Lung (tissue), 12 donors: ENCODE results near the gene PEAR1. TPM values are rescaled to one million over a fixed set of nuclear protein-coding genes. Genes with fewer than 3 reads are reported as not detected.

ENCODE experiments used
- ATAC-seq: fragments of 200-7000 bp; cut with Tn5 transposase; one replicate; pipeline ENCODE4 v1.9.1; 2020; ENCODE audit warnings: moderate number of reproducible peaks; ENCODE audit not compliant: insufficient read depth, low FRiP score
- DNase-seq, 3 donors: peaks; one replicate each; pipeline ENCODE4 v3.0.0-alpha.2; 2013 to 2017
- H3K27ac ChIP-seq, 2 donors: one replicate each; pipeline ENCODE4 v1.5.1; 2013; ENCODE audit warnings: mild to moderate bottlenecking in 2 of 2, moderate library complexity in 2 of 2, control low read depth in 1 of 2, inconsistent platforms in 1 of 2, low read depth in 1 of 2, low read length in 1 of 2
- H3K27me3 ChIP-seq, 3 donors: one replicate each; pipeline ENCODE4 v1.5.1; 2013; ENCODE audit warnings: low read length in 2 of 3; ENCODE audit not compliant: control insufficient read depth in 3 of 3, insufficient read depth in 3 of 3
- H3K36me3 ChIP-seq, 4 donors: one replicate each; pipeline ENCODE4 v1.5.1; 2013; ENCODE audit warnings: low read length in 4 of 4, mild to moderate bottlenecking in 1 of 4, moderate library complexity in 1 of 4; ENCODE audit not compliant: control insufficient read depth in 4 of 4, insufficient read depth in 4 of 4
- H3K4me1 ChIP-seq, 5 donors: one replicate each; pipeline ENCODE4 v1.5.1; 2013; ENCODE audit warnings: low read length in 5 of 5, mild to moderate bottlenecking in 2 of 5, moderate library complexity in 1 of 5; ENCODE audit not compliant: control insufficient read depth in 5 of 5, insufficient read depth in 5 of 5
- H3K4me3 ChIP-seq: one replicate; pipeline ENCODE4 v1.5.1; 2013; ENCODE audit warnings: mild to moderate bottlenecking, control low read depth, moderate library complexity
- H3K9ac ChIP-seq, 2 donors: one replicate each; pipeline ENCODE4 v1.5.1; 2013; ENCODE audit warnings: low read length in 2 of 2, control low read depth in 1 of 2; ENCODE audit not compliant: insufficient read depth in 1 of 2
- H3K9me3 ChIP-seq, 4 donors: one replicate each; pipeline ENCODE4 v1.5.1; 2013; ENCODE audit warnings: low read length in 3 of 4, mild to moderate bottlenecking in 1 of 4, moderate library complexity in 1 of 4; ENCODE audit not compliant: control insufficient read depth in 4 of 4, insufficient read depth in 3 of 4
- WGBS, 2 donors: extraction: QIAGEN DNeasy Blood & Tissue Kit; methylation state at CpG; one replicate each; pipeline ENCODE4 v1.1.7; 2013; 5-methylcytosine and 5-hydroxymethylcytosine counted together
- polyA plus RNA-seq, 2 donors: library from polyadenylated mRNA; stranded (reverse); fragments of 200-250 nt; gene quantifications; one replicate each; pipeline ENCODE4 v1.2.1, GENCODE V29; 2013
- total RNA-seq, 2 donors: library from RNA; depleted of rRNA in 1 of 2; stranded (reverse); fragments of >200 nt in 1 of 2; gene quantifications; one replicate each; pipeline ENCODE4 v1.2.1, GENCODE V29; 2014 to 2021
- TF ChIP-seq, protein P1 (sequence below): IDR thresholded peaks from 2 replicates; pipeline ENCODE4 v1.5.1; 2012; ENCODE audit warnings: mild to moderate bottlenecking; ENCODE audit errors: control extremely low read depth, extremely low read depth
- donor health status: control.
- donor health status: control.
- donor health status: Bipolar disorder and iron deficiency.
- donor health status: healthy.
- donor health status: DM: yes; HTN: yes; CAD: no.

PEAR1 gene
- total and polyA plus RNA-seq, 4 donors, result 7.6 to 15.3 (median 12.9) TPM

GRCh38 chr1:156914440-156914856 is 20.9 kb downstream of the PEAR1 start:
- TF ChIP-seq, protein P1, sequence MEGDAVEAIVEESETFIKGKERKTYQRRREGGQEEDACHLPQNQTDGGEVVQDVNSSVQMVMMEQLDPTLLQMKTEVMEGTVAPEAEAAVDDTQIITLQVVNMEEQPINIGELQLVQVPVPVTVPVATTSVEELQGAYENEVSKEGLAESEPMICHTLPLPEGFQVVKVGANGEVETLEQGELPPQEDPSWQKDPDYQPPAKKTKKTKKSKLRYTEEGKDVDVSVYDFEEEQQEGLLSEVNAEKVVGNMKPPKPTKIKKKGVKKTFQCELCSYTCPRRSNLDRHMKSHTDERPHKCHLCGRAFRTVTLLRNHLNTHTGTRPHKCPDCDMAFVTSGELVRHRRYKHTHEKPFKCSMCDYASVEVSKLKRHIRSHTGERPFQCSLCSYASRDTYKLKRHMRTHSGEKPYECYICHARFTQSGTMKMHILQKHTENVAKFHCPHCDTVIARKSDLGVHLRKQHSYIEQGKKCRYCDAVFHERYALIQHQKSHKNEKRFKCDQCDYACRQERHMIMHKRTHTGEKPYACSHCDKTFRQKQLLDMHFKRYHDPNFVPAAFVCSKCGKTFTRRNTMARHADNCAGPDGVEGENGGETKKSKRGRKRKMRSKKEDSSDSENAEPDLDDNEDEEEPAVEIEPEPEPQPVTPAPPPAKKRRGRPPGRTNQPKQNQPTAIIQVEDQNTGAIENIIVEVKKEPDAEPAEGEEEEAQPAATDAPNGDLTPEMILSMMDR, result no peak

DNA sequence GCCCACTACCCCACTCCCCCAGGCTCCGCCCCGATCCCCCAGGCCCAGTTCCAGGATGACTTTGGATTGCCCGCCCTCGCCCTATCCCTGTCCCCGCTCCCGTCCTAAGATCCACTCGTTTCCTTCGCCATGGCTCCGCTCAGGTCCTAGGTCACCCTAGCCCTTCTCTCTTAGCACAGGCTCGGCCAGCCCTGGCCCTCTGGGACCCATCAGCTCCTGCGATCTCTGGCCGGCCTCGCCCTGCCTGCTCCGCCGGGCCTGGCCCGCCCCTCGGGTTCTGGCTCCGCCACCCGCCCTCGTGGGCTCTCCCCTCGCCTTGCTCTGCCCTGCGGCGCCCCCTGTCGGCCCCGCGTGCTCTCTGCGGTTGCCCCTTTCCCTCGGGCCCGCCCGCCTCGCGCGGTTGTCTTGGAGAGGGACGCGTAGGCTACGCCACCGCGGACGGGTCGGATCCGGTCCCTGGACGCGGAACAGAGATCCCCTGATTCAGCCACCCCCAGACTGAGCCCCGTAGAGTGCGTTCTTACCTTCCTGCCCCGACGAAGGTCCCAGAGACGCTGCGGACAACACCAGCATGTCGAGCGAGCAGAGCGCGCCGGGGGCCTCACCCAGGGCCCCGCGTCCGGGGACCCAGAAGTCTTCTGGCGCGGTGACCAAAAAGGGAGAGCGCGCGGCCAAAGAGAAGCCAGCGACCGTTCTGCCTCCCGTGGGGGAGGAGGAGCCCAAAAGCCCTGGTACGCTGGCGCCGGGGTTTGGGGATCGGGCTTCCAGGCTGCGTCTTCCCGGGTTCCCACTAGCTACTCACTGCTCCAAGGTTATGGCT is 26.9 kb downstream of the PEAR1 start, which contains the start of gene LRRC71:
LRRC71 (plus strand) TSS at position 400 of the 820 bp plus-strand sequence; CDS start at position 572, 172 bp downstream.
- ATAC-seq (peak; percentile 86), DNase-seq (peak; percentile 85 to 89 (median 86))
- 13% methylated on average over 69 to 71 of the region's 71 CpGs for WGBS, 2 donors
- Histone ChIP-seq H3K27ac (no peak within 1 kb of the TSS), H3K36me3 (peaks cover 0 to 10% (median 5%) of the 10 kb centered on the region in 4 donors), H3K4me3 (no peak within 1 kb of the TSS), H3K4me1 (peaks cover 0 to 12% (median 10%) of the 10 kb centered on the region in 5 donors), H3K9me3 (peaks cover 0 to under 1% (median 0%) of the 10 kb centered on the region in 4 donors), H3K9ac (no peak within 1 kb of the TSS), H3K27me3 (peaks cover 0 to 58% (median 45%) of the 10 kb centered on the region in 3 donors)
- TF ChIP-seq, protein P1, result peak; percentile 88

More at GRCh38 chr1:156914440-156914856, 20.9 kb downstream of the PEAR1 start:
- Histone ChIP-seq H3K9me3 (peaks cover 0 to 2% (median 0%) of the 10 kb centered on the region in 4 donors), H3K9ac (peak overlapping the region in 1 of 2 donors; percentile 28), H3K27ac (no peak overlapping the region), H3K27me3 (peaks cover 0 to 7% (median 0%) of the 10 kb centered on the region in 3 donors), H3K4me3 (no peak overlapping the region), H3K36me3 (peaks cover 0 to 30% (median 16%) of the 10 kb centered on the region in 4 donors), H3K4me1 (peaks cover 0 to 19% (median 9%) of the 10 kb centered on the region in 5 donors)
- WGBS, 2 donors, result 84 to 86% methylated on average over 9 of the region's 9 CpGs
- DNase-seq, result no peak
- no peak for ATAC-seq

GRCh38 chr1:156921053-156921529 is 27.6 kb downstream of the PEAR1 start:
- no peak for DNase-seq
- H3K27me3 ChIP-seq, result peaks cover 0 to 64% (median 51%) of the 10 kb centered on the region in 3 donors
- H3K9ac ChIP-seq, result no peak overlapping the region
- H3K36me3 ChIP-seq, result peaks cover 0 to 4% (median 1%) of the 10 kb centered on the region in 4 donors
- no peak overlapping the region for H3K4me3 ChIP-seq
- WGBS, 2 donors, result 68 to 69% methylated on average over 7 of the region's 7 CpGs
- peaks cover 0 to 12% (median 10%) of the 10 kb centered on the region in 5 donors for H3K4me1 ChIP-seq
- ATAC-seq, result no peak
- H3K27ac ChIP-seq, result no peak overlapping the region
- no peaks in the 10 kb centered on the region for H3K9me3 ChIP-seq
- TF ChIP-seq, protein P1, result no peak
